ENCODE results near the gene GALNT18.

GALNT18 gene

GRCh38 chr11:11531131-11531908 is 90.5 kb downstream of the GALNT18 start:
- Mint-ChIP-seq H3K4me1 (no peaks in the 10 kb centered on the region), H3K27ac (no peak overlapping the region), H3K4me3 (no peak overlapping the region), H3K27me3 (no peaks in the 10 kb centered on the region), H3K36me3 (no peaks in the 10 kb centered on the region), H3K9me3 (peaks cover 1% of the 10 kb centered on the region)
- DNase-seq (ENCODE audit: low spot score in 2 of 2) (no peak), ATAC-seq (ENCODE audit: low read depth) (no peak)

DNA sequence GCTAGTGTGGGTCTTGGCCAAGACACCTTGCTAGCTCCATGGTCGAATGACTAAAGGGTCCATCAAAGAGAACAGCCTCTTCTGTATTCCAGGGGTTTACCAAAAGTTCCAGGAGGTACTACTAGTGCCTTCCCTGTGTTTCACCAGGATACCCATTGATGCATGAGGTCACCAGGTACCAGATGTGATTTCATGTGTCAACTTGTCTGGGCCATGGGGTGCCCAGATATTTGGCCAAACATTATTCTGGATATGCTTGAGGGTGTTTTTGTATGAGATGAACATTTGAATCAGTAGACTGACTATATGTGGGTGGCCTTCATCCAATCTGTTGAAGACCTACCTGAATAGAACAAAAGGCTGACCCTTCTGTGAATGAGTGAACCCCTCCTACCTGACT is 92.8 kb downstream of the GALNT18 start:
- Mint-ChIP-seq H3K36me3 (no peaks in the 10 kb centered on the region), H3K27ac (no peak overlapping the region), H3K27me3 (no peaks in the 10 kb centered on the region), H3K9me3 (peaks cover 1% of the 10 kb centered on the region), H3K4me3 (no peak overlapping the region), H3K4me1 (no peaks in the 10 kb centered on the region)
- no peak for DNase-seq (ENCODE audit: low spot score in 2 of 2)
- no peak for ATAC-seq (ENCODE audit: low read depth)

GRCh38 chr11:11525283-11525682 is 96.5 kb downstream of the GALNT18 start:
- Mint-ChIP-seq H3K36me3 (no peaks in the 10 kb centered on the region), H3K4me3 (no peak overlapping the region), H3K27ac (no peak overlapping the region), H3K4me1 (no peaks in the 10 kb centered on the region), H3K27me3 (peaks cover 2% of the 10 kb centered on the region), H3K9me3 (peaks cover 1% of the 10 kb centered on the region)
- DNase-seq (ENCODE audit: low spot score in 2 of 2), result no peak
- no peak for ATAC-seq (ENCODE audit: low read depth)

DNA sequence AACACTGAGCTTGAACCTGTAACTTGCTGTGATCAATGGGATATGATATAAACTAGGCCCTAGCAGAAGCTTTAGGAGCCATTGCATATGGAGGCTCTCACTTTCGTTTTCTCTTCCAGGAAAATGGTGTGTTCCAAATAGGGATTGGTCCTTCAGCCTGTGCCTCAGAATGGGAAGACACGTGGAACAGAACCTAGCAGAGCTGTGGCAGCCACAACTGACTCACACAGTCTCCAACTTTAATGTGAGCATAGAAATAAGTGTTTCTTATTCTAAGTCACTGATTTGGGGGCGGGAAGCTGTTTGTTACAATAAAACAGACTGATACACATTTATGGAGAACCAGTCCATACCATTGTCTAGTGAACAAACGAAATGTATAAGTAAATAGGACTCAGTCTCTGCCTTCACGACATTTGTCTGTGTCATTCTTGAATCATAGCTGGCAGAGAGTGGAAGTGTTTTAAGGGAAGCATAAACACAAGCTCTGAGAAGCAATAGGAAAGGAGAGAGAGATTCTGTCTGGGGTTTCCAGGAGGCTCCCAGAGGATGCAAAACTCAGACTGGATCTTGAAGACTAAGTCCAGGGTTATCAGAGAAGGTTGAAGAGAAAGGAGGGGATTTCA is 97.3 kb downstream of the GALNT18 start:
- H3K4me3 Mint-ChIP-seq, result no peak overlapping the region
- no peaks in the 10 kb centered on the region for H3K4me1 Mint-ChIP-seq
- no peak for DNase-seq (ENCODE audit: low spot score in 2 of 2)
- no peak for ATAC-seq (ENCODE audit: low read depth)
- peaks cover 2% of the 10 kb centered on the region for H3K27me3 Mint-ChIP-seq
- H3K9me3 Mint-ChIP-seq, result peaks cover 1% of the 10 kb centered on the region
- H3K36me3 Mint-ChIP-seq, result no peaks in the 10 kb centered on the region
- no peak overlapping the region for H3K27ac Mint-ChIP-seq

- H3K27ac Mint-ChIP-seq, result no peak overlapping the region
- DNase-seq (ENCODE audit: low spot score in 2 of 2) (no peak), ATAC-seq (ENCODE audit: low read depth) (no peak)
- peaks cover 2% of the 10 kb centered on the region for H3K27me3 Mint-ChIP-seq
- no peaks in the 10 kb centered on the region for H3K4me1 Mint-ChIP-seq
- H3K9me3 Mint-ChIP-seq, result no peaks in the 10 kb centered on the region
- no peaks in the 10 kb centered on the region for H3K36me3 Mint-ChIP-seq
- H3K4me3 Mint-ChIP-seq, result no peak overlapping the region
These were observed 99.2 kb downstream of the GALNT18 start for GRCh38 chr11:11522591-11522990.

DNA sequence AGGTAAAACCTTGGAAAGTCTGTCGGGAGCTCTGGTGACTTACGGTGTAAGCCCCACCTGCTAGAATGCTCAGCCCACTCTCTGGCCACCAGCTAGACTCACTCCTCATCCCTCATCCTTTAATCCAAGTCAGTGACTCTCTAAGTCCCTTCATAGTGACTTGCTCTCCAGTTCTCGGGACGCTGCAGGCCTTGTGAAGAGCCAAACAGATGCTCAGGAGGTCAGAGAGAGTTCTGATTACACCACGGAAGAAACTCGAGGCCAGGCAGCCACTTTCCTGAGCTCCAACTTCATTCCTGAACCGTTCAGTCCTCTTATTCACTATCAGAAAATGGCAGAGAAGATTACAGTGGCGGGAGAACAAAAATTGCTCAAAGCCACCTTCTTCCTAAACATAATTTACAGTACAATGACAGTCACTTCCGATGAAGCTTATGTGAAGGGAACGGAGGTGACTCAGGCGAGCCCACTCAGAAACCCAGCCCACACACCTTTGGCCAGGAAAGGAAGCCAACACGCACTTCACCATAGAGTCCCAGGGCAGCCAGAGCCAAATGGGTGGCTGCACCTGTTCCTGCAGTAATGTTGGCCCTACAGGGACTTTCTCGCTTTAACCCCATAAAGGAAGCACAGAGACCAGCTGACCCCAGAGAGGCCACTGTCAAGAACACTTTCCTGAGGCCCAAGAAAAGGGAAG is 100.4 kb downstream of the GALNT18 start:
- Mint-ChIP-seq H3K27ac (no peak overlapping the region), H3K4me3 (no peak overlapping the region), H3K27me3 (peaks cover 2% of the 10 kb centered on the region), H3K9me3 (no peaks in the 10 kb centered on the region), H3K36me3 (no peaks in the 10 kb centered on the region), H3K4me1 (no peaks in the 10 kb centered on the region)
- no peak for ATAC-seq (ENCODE audit: low read depth)
- DNase-seq (ENCODE audit: low spot score in 2 of 2), result no peak

- H3K4me3 Mint-ChIP-seq, result no peak overlapping the region
- H3K4me1 Mint-ChIP-seq, result no peaks in the 10 kb centered on the region
- DNase-seq (ENCODE audit: low spot score in 2 of 2) (no peak), ATAC-seq (ENCODE audit: low read depth) (no peak)
- no peak overlapping the region for H3K27ac Mint-ChIP-seq
- H3K27me3 Mint-ChIP-seq, result peaks cover 2% of the 10 kb centered on the region
- H3K9me3 Mint-ChIP-seq, result no peaks in the 10 kb centered on the region
- H3K36me3 Mint-ChIP-seq, result no peaks in the 10 kb centered on the region
These were observed 101.4 kb downstream of the GALNT18 start for GRCh38 chr11:11520231-11521015.

DNA sequence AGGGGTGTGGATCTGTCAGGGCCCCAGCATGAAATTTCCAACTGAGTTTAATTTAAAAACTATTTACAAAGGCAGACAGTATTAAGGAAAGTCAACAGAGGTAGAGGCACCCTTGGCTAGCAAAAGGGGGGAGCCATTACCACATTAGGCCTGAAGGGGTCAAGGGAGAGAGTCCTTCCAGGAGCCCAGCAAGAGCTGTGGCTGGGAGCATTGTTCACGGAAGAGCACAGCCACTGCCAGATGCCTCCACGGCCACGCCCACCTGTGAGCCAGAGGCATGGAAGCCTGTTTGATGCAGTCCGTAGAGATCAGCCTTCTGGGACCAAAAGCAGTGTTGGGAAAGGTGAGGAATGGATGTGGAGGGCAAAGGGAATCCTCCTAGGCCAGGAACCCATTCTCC is 102.6 kb downstream of the GALNT18 start:
- no peak overlapping the region for H3K4me3 Mint-ChIP-seq
- no peaks in the 10 kb centered on the region for H3K4me1 Mint-ChIP-seq
- H3K36me3 Mint-ChIP-seq, result no peaks in the 10 kb centered on the region
- DNase-seq (ENCODE audit: low spot score in 2 of 2) (no peak), ATAC-seq (ENCODE audit: low read depth) (no peak)
- no peak overlapping the region for H3K27ac Mint-ChIP-seq
- H3K9me3 Mint-ChIP-seq, result no peaks in the 10 kb centered on the region
- peaks cover 2% of the 10 kb centered on the region for H3K27me3 Mint-ChIP-seq

DNA sequence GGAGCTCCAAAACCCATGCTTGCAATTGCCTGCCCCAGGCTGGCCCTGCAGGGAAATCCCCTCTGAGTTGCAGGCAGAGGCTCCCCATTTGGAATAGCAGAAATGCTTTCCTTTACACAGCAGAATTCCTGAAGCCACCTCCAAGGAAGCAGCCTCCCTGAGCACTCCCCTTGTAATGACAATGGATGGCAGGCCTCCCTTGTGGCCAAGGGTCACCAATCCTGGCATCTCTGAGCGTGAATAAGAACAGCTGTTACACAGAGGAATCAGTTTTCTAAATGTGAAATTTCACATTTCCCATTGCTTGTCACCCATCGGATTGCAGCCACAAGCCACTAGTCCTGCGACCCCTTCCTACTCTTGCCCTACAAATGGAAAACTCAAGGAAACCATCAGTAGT is 107.6 kb downstream of the GALNT18 start:
- ATAC-seq (ENCODE audit: low read depth) (no peak), DNase-seq (ENCODE audit: low spot score in 2 of 2) (no peak)
- H3K36me3 Mint-ChIP-seq, result no peaks in the 10 kb centered on the region
- no peaks in the 10 kb centered on the region for H3K4me1 Mint-ChIP-seq
- H3K27me3 Mint-ChIP-seq, result peaks cover 2% of the 10 kb centered on the region
- no peaks in the 10 kb centered on the region for H3K9me3 Mint-ChIP-seq
- H3K27ac Mint-ChIP-seq, result no peak overlapping the region
- H3K4me3 Mint-ChIP-seq, result no peak overlapping the region

GRCh38 chr11:11513422-11513821 is 108.4 kb downstream of the GALNT18 start:
- Mint-ChIP-seq H3K9me3 (no peaks in the 10 kb centered on the region), H3K4me1 (no peaks in the 10 kb centered on the region)

DNA sequence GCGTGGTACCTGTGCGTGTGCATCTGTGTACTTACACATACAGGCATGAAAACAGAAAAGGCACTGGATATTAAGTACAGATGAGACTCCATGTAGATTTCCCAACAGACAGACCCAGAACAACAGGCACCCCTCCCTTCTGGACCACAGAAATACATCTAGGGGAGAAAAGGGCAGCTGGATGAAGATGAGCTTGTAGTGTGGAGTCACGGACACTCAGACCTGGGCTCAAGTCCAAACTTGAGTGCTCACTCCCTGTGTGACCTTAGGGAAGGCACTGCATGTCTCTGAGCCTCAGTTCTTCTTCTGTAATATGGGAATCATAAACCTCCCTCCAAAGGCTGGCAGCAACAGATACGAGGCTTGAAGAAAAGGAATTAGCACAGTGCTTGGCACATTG is 108.9 kb downstream of the GALNT18 start:
- H3K27me3 Mint-ChIP-seq, result peaks cover 2% of the 10 kb centered on the region
- no peaks in the 10 kb centered on the region for H3K4me1 Mint-ChIP-seq
- no peak for ATAC-seq (ENCODE audit: low read depth)
- no peak overlapping the region for H3K4me3 Mint-ChIP-seq
- no peaks in the 10 kb centered on the region for H3K9me3 Mint-ChIP-seq
- DNase-seq (ENCODE audit: low spot score in 2 of 2), result no peak
- no peak overlapping the region for H3K27ac Mint-ChIP-seq
- H3K36me3 Mint-ChIP-seq, result no peaks in the 10 kb centered on the region

More at GRCh38 chr11:11513422-11513821, 108.4 kb downstream of the GALNT18 start:
- H3K4me3 Mint-ChIP-seq, result no peak overlapping the region
- H3K27ac Mint-ChIP-seq, result no peak overlapping the region
- ATAC-seq (ENCODE audit: low read depth), result no peak
- no peaks in the 10 kb centered on the region for H3K36me3 Mint-ChIP-seq
- DNase-seq (ENCODE audit: low spot score in 2 of 2), result no peak
- peaks cover 2% of the 10 kb centered on the region for H3K27me3 Mint-ChIP-seq

GRCh38 chr11:11512502-11512901 is 109.3 kb downstream of the GALNT18 start:
- H3K4me3 Mint-ChIP-seq, result no peak overlapping the region
- no peaks in the 10 kb centered on the region for H3K9me3 Mint-ChIP-seq
- ATAC-seq (ENCODE audit: low read depth) (no peak), DNase-seq (ENCODE audit: low spot score in 2 of 2) (no peak)
- H3K27ac Mint-ChIP-seq, result no peak overlapping the region
- H3K4me1 Mint-ChIP-seq, result no peaks in the 10 kb centered on the region
- no peaks in the 10 kb centered on the region for H3K36me3 Mint-ChIP-seq
- peaks cover 2% of the 10 kb centered on the region for H3K27me3 Mint-ChIP-seq

- H3K36me3 Mint-ChIP-seq, result no peaks in the 10 kb centered on the region
- ATAC-seq (ENCODE audit: low read depth) (no peak), DNase-seq (ENCODE audit: low spot score in 2 of 2) (no peak)
- no peaks in the 10 kb centered on the region for H3K9me3 Mint-ChIP-seq
- peaks cover 2% of the 10 kb centered on the region for H3K27me3 Mint-ChIP-seq
- H3K4me1 Mint-ChIP-seq, result no peaks in the 10 kb centered on the region
- no peak overlapping the region for H3K4me3 Mint-ChIP-seq
- H3K27ac Mint-ChIP-seq, result no peak overlapping the region
These were observed 109.7 kb downstream of the GALNT18 start for GRCh38 chr11:11512090-11512489.

- Mint-ChIP-seq H3K27me3 (peaks cover 2% of the 10 kb centered on the region), H3K4me1 (no peaks in the 10 kb centered on the region), H3K36me3 (no peaks in the 10 kb centered on the region), H3K27ac (no peak overlapping the region), H3K9me3 (no peaks in the 10 kb centered on the region), H3K4me3 (no peak overlapping the region)
- no peak for DNase-seq (ENCODE audit: low spot score in 2 of 2)
- no peak for ATAC-seq (ENCODE audit: low read depth)
These were observed 110.9 kb downstream of the GALNT18 start for GRCh38 chr11:11510939-11511338.

Measured in memory B cell (primary cell).